ENCODE measurements around the gene METTL1.

Gene METTL1

DNA sequence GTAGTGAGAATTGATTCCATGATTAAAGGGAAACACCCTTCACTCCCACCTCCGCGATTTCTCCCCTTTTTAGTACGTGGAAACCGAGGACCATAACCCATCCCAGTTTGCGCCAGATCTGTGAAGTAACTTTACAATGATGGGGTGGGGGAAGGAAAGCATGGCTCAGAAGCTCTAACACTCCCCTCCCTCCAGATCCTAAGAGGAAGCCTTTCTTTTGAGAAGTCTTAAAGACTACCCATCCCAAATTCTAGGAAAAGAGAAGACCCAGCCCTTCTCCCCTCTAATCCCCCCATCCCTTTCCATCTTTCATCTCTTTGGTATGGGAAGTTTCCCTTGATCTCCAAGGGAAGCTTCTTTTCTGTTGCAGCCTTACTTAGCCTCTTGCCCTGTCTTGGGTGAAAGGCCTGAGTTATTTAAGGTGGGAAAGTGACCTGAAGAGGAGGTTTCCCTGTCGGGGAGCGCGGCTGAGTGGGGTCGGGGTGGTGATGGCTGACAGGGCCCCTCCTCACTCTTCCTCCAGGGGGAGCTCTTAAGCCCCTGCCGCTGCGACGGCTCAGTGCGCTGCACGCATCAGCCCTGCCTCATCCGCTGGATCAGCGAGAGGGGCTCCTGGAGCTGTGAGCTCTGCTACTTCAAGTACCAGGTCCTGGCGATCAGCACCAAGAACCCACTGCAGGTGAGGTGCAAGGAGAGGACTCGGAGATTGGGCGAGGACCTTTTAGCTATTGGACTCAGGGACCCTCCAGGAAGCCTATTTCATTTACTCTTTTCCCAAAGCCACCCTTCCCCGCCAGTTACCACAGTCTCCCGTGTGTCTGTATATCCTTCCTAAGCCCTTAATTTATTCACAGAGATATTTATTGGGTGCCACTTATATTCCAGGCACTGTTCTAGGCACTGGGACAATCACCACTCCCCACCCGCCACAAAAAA, 15.2 kb downstream of the METTL1 start:
- peak; percentile 80 for DNase-seq (ENCODE audit: low read depth)
- H3K4me3 ChIP-seq (ENCODE audit: low read depth, low read length), result peak overlapping the region; percentile 36
- TF ChIP-seq POLR2A (IDR thresholded peaks at IDR 0.05; ENCODE audit: extremely low read depth, insufficient read length), result no peak
- TF ChIP-seq, protein P1, sequence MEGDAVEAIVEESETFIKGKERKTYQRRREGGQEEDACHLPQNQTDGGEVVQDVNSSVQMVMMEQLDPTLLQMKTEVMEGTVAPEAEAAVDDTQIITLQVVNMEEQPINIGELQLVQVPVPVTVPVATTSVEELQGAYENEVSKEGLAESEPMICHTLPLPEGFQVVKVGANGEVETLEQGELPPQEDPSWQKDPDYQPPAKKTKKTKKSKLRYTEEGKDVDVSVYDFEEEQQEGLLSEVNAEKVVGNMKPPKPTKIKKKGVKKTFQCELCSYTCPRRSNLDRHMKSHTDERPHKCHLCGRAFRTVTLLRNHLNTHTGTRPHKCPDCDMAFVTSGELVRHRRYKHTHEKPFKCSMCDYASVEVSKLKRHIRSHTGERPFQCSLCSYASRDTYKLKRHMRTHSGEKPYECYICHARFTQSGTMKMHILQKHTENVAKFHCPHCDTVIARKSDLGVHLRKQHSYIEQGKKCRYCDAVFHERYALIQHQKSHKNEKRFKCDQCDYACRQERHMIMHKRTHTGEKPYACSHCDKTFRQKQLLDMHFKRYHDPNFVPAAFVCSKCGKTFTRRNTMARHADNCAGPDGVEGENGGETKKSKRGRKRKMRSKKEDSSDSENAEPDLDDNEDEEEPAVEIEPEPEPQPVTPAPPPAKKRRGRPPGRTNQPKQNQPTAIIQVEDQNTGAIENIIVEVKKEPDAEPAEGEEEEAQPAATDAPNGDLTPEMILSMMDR (IDR thresholded peaks at IDR 0.05; ENCODE audit: low read depth, low read length), result peak; percentile 93

DNA sequence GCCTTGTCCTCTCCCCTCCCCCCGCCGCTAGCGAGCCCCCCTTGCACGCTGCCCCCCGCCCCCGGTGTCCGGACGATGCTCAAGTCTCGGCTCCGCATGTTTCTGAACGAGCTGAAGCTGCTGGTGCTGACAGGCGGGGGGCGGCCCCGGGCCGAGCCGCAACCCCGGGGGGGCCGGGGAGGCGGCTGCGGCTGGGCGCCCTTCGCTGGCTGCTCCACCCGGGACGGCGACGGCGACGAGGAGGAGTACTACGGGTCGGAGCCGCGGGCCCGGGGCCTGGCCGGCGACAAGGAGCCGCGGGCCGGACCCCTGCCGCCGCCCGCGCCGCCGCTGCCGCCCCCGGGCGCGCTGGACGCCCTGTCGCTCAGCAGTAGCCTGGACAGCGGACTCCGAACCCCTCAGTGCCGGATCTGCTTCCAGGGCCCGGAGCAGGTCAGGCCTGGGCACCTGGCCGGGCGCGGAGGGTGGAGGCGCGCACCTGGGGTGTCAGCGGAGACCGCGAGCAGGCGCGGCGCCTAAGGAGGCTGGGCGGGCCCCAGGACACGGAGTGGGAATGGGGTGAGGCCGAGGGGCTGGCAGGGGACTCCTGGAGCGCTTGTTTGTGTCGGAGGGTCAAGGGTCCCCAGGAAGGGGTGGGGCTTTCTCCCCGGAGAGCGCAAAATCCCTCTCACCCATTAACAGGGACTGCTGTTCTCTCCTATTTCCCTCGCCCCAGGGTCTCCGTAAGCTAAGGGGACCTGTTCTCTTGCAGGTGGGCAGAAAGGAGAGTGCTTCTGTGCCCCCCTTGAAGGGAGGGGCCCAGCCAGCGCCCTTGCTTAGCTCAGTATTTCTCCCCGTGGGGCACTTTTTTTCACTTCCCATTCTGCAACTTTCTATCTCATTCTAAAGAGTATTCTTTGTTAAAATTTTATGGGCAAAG, 16.2 kb downstream of the METTL1 start:
- no peak for TF ChIP-seq POLR2A (IDR thresholded peaks at IDR 0.05; ENCODE audit: extremely low read depth, insufficient read length)
- peak; percentile 35 for DNase-seq (ENCODE audit: low read depth)

DNA sequence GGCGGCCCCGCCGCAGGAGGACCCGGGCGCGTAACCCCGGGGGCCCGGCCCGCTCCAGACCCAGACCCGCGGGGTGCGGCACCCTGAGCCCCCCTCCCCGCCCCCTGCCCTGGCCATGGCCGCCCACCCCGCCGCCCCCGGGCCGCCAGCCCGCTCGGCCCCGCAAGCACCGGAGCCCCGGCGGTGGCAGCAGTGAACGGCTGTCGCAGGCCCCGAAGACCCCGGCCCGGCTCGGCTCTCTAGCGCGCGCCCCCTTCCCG, 16.8 kb downstream of the METTL1 start:
- TF ChIP-seq, protein P1 (IDR thresholded peaks at IDR 0.05; ENCODE audit: low read depth, low read length), result no peak
- TF ChIP-seq, protein P2, sequence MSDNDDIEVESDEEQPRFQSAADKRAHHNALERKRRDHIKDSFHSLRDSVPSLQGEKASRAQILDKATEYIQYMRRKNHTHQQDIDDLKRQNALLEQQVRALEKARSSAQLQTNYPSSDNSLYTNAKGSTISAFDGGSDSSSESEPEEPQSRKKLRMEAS (IDR thresholded peaks at IDR 0.05; ENCODE audit: low read depth, low read length), result no peak
- no peak for TF ChIP-seq POLR2A (IDR thresholded peaks at IDR 0.05; ENCODE audit: extremely low read depth, insufficient read length)
- TF ChIP-seq MYC (IDR thresholded peaks at IDR 0.05; ENCODE audit: low read depth, low read length), result no peak
- DNase-seq (ENCODE audit: low read depth), result no peak
- no peak overlapping the region for H3K4me3 ChIP-seq (ENCODE audit: low read depth, low read length)

More for the DNA sequence above, 16.2 kb downstream of the METTL1 start:
- H3K4me3 ChIP-seq (ENCODE audit: low read depth, low read length), result peak overlapping the region; percentile 36

DNA sequence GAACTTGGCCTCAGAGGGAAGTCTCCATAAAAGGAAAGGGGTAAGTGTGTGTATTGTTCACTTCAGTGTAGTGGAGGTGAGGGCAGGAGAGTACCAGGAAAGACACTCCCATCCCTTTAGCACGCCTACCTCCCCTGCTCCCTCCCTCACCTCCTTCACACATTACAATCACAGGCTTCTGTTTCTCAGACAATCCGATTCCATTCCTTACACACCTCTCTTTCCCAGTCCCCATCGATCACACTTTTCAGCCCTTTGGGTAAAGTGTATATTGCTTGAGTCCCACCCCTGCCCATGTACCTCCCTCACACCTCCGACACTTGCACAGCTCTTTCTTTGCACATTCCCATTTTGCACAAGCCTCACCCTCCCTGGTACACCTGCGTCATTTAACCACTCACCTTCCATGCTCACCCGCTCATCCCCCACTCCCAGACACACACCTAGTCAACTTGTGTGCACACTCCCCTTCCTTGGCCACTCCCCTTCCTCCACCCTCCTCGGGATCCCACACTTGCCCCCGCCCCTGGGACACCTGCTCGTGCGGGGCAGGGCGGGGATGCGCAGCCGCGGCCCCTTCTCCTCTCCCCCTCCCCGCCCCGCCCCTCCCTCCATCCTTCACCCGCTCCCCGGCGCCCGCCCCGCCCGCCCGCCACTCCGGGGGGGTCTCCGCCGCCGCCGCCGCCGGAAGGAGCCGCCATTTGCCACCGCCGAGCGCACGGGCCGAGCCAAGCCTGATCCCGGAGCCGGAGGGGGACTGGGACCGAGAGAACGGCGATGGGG, 17.3 kb downstream of the METTL1 start, which contains the start of gene MARCHF9:
Gene MARCHF9 (plus strand): TSS at position 693 of the 783 bp plus-strand sequence. CDS start 426 bp downstream, outside the sequence.
- H3K4me3 ChIP-seq (ENCODE audit: low read depth, low read length), result peak within 1 kb of the TSS; percentile 36
- TF ChIP-seq, protein P1 (IDR thresholded peaks at IDR 0.05; ENCODE audit: low read depth, low read length), result no peak
- no peak for TF ChIP-seq POLR2A (IDR thresholded peaks at IDR 0.05; ENCODE audit: extremely low read depth, insufficient read length)
- no peak for TF ChIP-seq MYC (IDR thresholded peaks at IDR 0.05; ENCODE audit: low read depth, low read length)
- TF ChIP-seq, protein P2 (IDR thresholded peaks at IDR 0.05; ENCODE audit: low read depth, low read length), result no peak
- peak; percentile 56 for DNase-seq (ENCODE audit: low read depth)

DNA sequence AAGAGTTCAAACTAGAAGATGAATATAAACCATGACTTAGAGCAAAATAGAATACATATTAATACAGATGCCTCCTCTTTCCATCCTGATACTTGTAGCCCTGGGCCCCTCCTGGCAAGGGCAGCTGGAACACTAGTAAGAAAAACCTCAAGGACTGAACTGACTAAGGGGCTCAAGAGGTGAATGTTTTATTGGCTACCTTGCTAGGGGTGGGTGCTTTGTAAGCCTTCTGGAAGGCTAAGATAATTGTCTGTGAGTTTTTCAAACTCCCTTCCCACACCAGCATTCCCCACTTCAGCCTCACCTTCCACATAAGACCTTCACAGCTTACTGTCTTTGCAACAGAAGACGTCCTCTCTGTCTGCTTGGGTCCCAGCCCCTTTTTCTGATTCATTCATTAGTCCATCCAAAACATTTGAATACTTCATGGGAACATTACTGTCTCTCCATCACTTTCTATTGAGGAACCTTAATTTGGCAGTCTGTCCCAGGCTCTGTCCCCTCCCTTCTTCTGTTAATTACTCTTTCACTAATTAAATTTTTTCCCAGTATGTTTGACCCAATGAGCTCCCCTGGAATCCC, 18.1 kb downstream of the METTL1 start:
- no peak for DNase-seq (ENCODE audit: low read depth)
- H3K4me3 ChIP-seq (ENCODE audit: low read depth, low read length), result no peak overlapping the region
- TF ChIP-seq MYC (IDR thresholded peaks at IDR 0.05; ENCODE audit: low read depth, low read length) (no peak), POLR2A (IDR thresholded peaks at IDR 0.05; ENCODE audit: extremely low read depth, insufficient read length) (no peak)
- TF ChIP-seq, protein P2 (IDR thresholded peaks at IDR 0.05; ENCODE audit: low read depth, low read length), result no peak
- TF ChIP-seq, protein P1 (IDR thresholded peaks at IDR 0.05; ENCODE audit: low read depth, low read length), result no peak
